SK-N-SH (cell line): ENCODE measurements around the gene STK32A. TPM values are rescaled to one million over a fixed set of nuclear protein-coding genes. Genes with fewer than 3 reads are reported as not detected.

Source experiments
- CTCF ChIA-PET: fragments of 300-600, 350-600 bp; formaldehyde crosslinking; extraction: SDS; loops from one replicate; lab custom pipeline; 2021; lab: Yijun Ruan, JAX
- POLR2A ChIA-PET: fragments of 350-600 bp; sonication (Branson Sonifier 250); formaldehyde crosslinking; extraction: SDS; loops from one replicate; lab custom pipeline; 2020; ENCODE audit warnings: antibody characterized with exemption, inconsistent platforms; lab: Yijun Ruan, JAX
- DNase-seq: peaks from one replicate; pipeline ENCODE4 v3.0.0; 2012
- H2AFZ ChIP-seq: fragments of 200-600 bp; sonication (generic); 2 replicates; pipeline ENCODE4 v1.8.1; 2016; ENCODE audit warnings: antibody characterized with exemption, mild to moderate bottlenecking, low read depth
- H3F3A ChIP-seq: fragments of 200-600 bp; sonication (generic); replicated peaks from 2 replicates; pipeline ENCODE3; 2016; ENCODE audit warnings: antibody characterized with exemption, mild to moderate bottlenecking; ENCODE audit not compliant: insufficient read depth
- H3K27ac ChIP-seq, 2 experiments: fragments of 200-500 bp in 1 of 2; fragments of 200-600 bp in 1 of 2; sonication (Bioruptor generic) in 1 of 2; sonication (generic), shearing (Covaris generic) in 1 of 2; 2 replicates each; pipeline versions ENCODE4 v1.5.1 to v1.6.1; 2014 to 2016; ENCODE audit warnings: low read depth in 2 of 2, inconsistent platforms in 1 of 2, low read length in 1 of 2, mild to moderate bottlenecking in 1 of 2, mixed read lengths in 1 of 2
- H3K27me3 ChIP-seq: fragments of 200-600 bp; sonication (generic), shearing (Covaris generic); 2 replicates; pipeline ENCODE4 v1.6.1; 2016; ENCODE audit warnings: mixed run types; ENCODE audit not compliant: insufficient read depth
- H3K36me3 ChIP-seq, 2 experiments: fragments of 200-500 bp in 1 of 2; fragments of 200-600 bp in 1 of 2; sonication (Bioruptor generic) in 1 of 2; sonication (generic) in 1 of 2; replicated peaks in 1 of 2; 2 replicates each; pipeline versions ENCODE3 to v1.5.1; 2014 to 2016; ENCODE audit warnings: low read length in 1 of 2, mild to moderate bottlenecking in 1 of 2; ENCODE audit not compliant: insufficient read depth in 2 of 2, control insufficient read depth in 1 of 2
- H3K4me1 ChIP-seq, 2 experiments: fragments of 200-500 bp in 1 of 2; fragments of 200-600 bp in 1 of 2; sonication (Bioruptor generic) in 1 of 2; sonication (generic), shearing (Covaris generic) in 1 of 2; 2 replicates each; pipeline versions ENCODE4 v1.5.1 to v1.6.1; 2014 to 2016; ENCODE audit warnings: low read depth in 1 of 2, low read length in 1 of 2, mixed run types in 1 of 2; ENCODE audit not compliant: insufficient read depth in 2 of 2, control insufficient read depth in 1 of 2
- H3K4me2 ChIP-seq: fragments of 200-600 bp; sonication (generic), shearing (Covaris generic); 2 replicates; pipeline ENCODE4 v1.6.1; 2017; ENCODE audit warnings: mixed run types
- H3K4me3 ChIP-seq, 2 experiments: fragments of 200-500 bp in 1 of 2; fragments of 200-600 bp in 1 of 2; sonication (Bioruptor generic) in 1 of 2; sonication (generic), shearing (Covaris generic) in 1 of 2; 2 replicates each; pipeline versions ENCODE4 v1.5.1 to v1.8.1; 2014 to 2016; ENCODE audit warnings: low read depth in 2 of 2, inconsistent platforms in 1 of 2, low read length in 1 of 2, mild to moderate bottlenecking in 1 of 2, mixed read lengths in 1 of 2, moderate library complexity in 1 of 2
- H3K79me2 ChIP-seq: fragments of 200-600 bp; sonication (generic); 2 replicates; pipeline ENCODE4 v1.8.1; 2017; ENCODE audit warnings: mild to moderate bottlenecking; ENCODE audit not compliant: insufficient read depth
- H3K9ac ChIP-seq: fragments of 200-600 bp; sonication (generic); 2 replicates; pipeline ENCODE4 v1.6.1; 2017; ENCODE audit warnings: mixed run types
- H3K9me2 ChIP-seq: fragments of 200-600 bp; sonication (generic); 2 replicates; pipeline ENCODE4 v1.6.1; 2017; ENCODE audit warnings: mixed run types
- H3K9me3 ChIP-seq: fragments of 200-600 bp; sonication (generic); 2 replicates; pipeline ENCODE4 v1.6.1; 2017; ENCODE audit warnings: mixed run types, mild to moderate bottlenecking, moderate library complexity
- H4K20me1 ChIP-seq: fragments of 200-600 bp; sonication (generic); 2 replicates; pipeline ENCODE4 v1.6.1; 2017; ENCODE audit warnings: mild to moderate bottlenecking, mixed run types; ENCODE audit not compliant: insufficient read depth
- CTCF ChIP-seq: fragments of 200-600 bp; sonication (generic); IDR thresholded peaks from 2 replicates; pipeline ENCODE4 v1.6.1; 2017; ENCODE audit warnings: antibody characterized with exemption, mild to moderate bottlenecking, moderate library complexity
- ELF1 ChIP-seq: IDR thresholded peaks from 2 replicates; pipeline ENCODE4 v1.4.0; 2012
- EP300 ChIP-seq, 2 experiments: IDR thresholded peaks; 2 replicates each; pipeline versions ENCODE4 v1.4.0 to v1.6.1; 2012; ENCODE audit warnings: borderline replicate concordance in 1 of 2, low read depth in 1 of 2, low read length in 1 of 2
- EZH2phosphoT487 ChIP-seq: fragments of 200-600 bp; sonication (generic); IDR thresholded peaks from 2 replicates; pipeline ENCODE4 v1.6.1; 2017; ENCODE audit warnings: low read depth, mixed run types, mild to moderate bottlenecking, antibody characterized with exemption, moderate library complexity, borderline replicate concordance
- FOSL2 ChIP-seq: IDR thresholded peaks from 2 replicates; pipeline ENCODE4 v1.4.0; 2012; ENCODE audit warnings: low read depth, mild to moderate bottlenecking, moderate library complexity, borderline replicate concordance
- GATA2 ChIP-seq: sonication (generic); formaldehyde crosslinking; IDR thresholded peaks from 2 replicates; pipeline ENCODE4 v1.5.0; 2020; ENCODE audit warnings: mild to moderate bottlenecking, missing genetic modification reagents
- IRF3 ChIP-seq: fragments of 150-350 bp; IDR thresholded peaks from 2 replicates; pipeline ENCODE4 v1.6.1; 2016; ENCODE audit warnings: mild to moderate bottlenecking, low read depth, low read length
- JUND ChIP-seq: IDR thresholded peaks from 2 replicates; pipeline ENCODE4 v1.4.0; 2012
- MAX ChIP-seq: IDR thresholded peaks from 2 replicates; pipeline ENCODE4 v1.4.0; 2012; ENCODE audit warnings: low read depth
- NFIC ChIP-seq: IDR thresholded peaks from 2 replicates; pipeline ENCODE4 v1.4.0; 2012; ENCODE audit warnings: borderline replicate concordance
- NRF1 ChIP-seq: IDR thresholded peaks from 2 replicates; pipeline ENCODE4 v1.6.1; 2012; ENCODE audit warnings: low read depth, mild to moderate bottlenecking, low read length
- PBX3 ChIP-seq: IDR thresholded peaks from 2 replicates; pipeline ENCODE4; 2012
- RAD21 ChIP-seq: IDR thresholded peaks from 2 replicates; pipeline ENCODE4 v1.6.1; 2012; ENCODE audit warnings: mild to moderate bottlenecking, low read length
- SMC3 ChIP-seq: IDR thresholded peaks from 2 replicates; pipeline ENCODE4 v1.6.1; 2012; ENCODE audit warnings: low read depth, low read length, improper control_type of control experiment
- TAF1 ChIP-seq: IDR thresholded peaks from 2 replicates; pipeline ENCODE4 v1.6.1; 2012; ENCODE audit warnings: low read depth, mild to moderate bottlenecking, low read length, moderate library complexity, borderline replicate concordance
- TCF12 ChIP-seq: IDR thresholded peaks from 2 replicates; pipeline ENCODE4 v1.4.0; 2012
- YY1 ChIP-seq: IDR thresholded peaks from 2 replicates; pipeline ENCODE4 v1.4.0; 2012; ENCODE audit warnings: low read depth, mild to moderate bottlenecking
- polyA plus RNA-seq, 3 experiments: library from polyadenylated mRNA; depleted of rRNA; stranded (reverse); fragments of >200 nt; gene quantifications; 2 replicates each; pipeline ENCODE4 v1.2.3, GENCODE V29; 2012
- TF ChIP-seq, protein P1 (sequence below): fragments of 150-350 bp; IDR thresholded peaks from 2 replicates; pipeline ENCODE4 v1.6.1; 2017; ENCODE audit warnings: antibody characterized with exemption, low read length, low read depth, borderline replicate concordance
- TF ChIP-seq, protein P2 (sequence below): IDR thresholded peaks from 2 replicates; pipeline ENCODE4 v1.6.1; 2012; ENCODE audit warnings: mild to moderate bottlenecking, low read depth, low read length, moderate library complexity
- TF ChIP-seq, protein P3 (sequence below): IDR thresholded peaks from 2 replicates; pipeline ENCODE4 v1.4.0; 2012; ENCODE audit warnings: low read depth, borderline replicate concordance

Gene STK32A
- polyA plus RNA-seq, 1 of the 3 experiments (the other 2 are of a cell fraction) = 0.20 TPM

GRCh38 chr5:147267082-147267832 is 32.4 kb downstream of the STK32A start:
- TF ChIP-seq ELF1 = no peak
- no peak for TF ChIP-seq EZH2phosphoT487
- no peak for TF ChIP-seq TCF12
- no peak for TF ChIP-seq IRF3
- no peak for TF ChIP-seq SMC3
- TF ChIP-seq YY1 = no peak
- no peak for TF ChIP-seq MAX
- TF ChIP-seq NRF1 = no peak
- no peak for TF ChIP-seq PBX3
- no peak for TF ChIP-seq EP300 (IDR thresholded peaks at IDR 0.05; ENCODE audit: borderline replicate concordance in 1 of 2, low read depth in 1 of 2, low read length in 1 of 2)
- no peak for TF ChIP-seq CTCF
- no peak for TF ChIP-seq NFIC
- TF ChIP-seq, protein P1, sequence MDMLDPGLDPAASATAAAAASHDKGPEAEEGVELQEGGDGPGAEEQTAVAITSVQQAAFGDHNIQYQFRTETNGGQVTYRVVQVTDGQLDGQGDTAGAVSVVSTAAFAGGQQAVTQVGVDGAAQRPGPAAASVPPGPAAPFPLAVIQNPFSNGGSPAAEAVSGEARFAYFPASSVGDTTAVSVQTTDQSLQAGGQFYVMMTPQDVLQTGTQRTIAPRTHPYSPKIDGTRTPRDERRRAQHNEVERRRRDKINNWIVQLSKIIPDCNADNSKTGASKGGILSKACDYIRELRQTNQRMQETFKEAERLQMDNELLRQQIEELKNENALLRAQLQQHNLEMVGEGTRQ = no peak
- TF ChIP-seq JUND = no peak
- TF ChIP-seq GATA2 = no peak
- TF ChIP-seq, protein P2, sequence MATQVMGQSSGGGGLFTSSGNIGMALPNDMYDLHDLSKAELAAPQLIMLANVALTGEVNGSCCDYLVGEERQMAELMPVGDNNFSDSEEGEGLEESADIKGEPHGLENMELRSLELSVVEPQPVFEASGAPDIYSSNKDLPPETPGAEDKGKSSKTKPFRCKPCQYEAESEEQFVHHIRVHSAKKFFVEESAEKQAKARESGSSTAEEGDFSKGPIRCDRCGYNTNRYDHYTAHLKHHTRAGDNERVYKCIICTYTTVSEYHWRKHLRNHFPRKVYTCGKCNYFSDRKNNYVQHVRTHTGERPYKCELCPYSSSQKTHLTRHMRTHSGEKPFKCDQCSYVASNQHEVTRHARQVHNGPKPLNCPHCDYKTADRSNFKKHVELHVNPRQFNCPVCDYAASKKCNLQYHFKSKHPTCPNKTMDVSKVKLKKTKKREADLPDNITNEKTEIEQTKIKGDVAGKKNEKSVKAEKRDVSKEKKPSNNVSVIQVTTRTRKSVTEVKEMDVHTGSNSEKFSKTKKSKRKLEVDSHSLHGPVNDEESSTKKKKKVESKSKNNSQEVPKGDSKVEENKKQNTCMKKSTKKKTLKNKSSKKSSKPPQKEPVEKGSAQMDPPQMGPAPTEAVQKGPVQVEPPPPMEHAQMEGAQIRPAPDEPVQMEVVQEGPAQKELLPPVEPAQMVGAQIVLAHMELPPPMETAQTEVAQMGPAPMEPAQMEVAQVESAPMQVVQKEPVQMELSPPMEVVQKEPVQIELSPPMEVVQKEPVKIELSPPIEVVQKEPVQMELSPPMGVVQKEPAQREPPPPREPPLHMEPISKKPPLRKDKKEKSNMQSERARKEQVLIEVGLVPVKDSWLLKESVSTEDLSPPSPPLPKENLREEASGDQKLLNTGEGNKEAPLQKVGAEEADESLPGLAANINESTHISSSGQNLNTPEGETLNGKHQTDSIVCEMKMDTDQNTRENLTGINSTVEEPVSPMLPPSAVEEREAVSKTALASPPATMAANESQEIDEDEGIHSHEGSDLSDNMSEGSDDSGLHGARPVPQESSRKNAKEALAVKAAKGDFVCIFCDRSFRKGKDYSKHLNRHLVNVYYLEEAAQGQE = no peak
- no peak for TF ChIP-seq RAD21
- no peak for TF ChIP-seq FOSL2
- no peak for TF ChIP-seq TAF1
- TF ChIP-seq, protein P3, sequence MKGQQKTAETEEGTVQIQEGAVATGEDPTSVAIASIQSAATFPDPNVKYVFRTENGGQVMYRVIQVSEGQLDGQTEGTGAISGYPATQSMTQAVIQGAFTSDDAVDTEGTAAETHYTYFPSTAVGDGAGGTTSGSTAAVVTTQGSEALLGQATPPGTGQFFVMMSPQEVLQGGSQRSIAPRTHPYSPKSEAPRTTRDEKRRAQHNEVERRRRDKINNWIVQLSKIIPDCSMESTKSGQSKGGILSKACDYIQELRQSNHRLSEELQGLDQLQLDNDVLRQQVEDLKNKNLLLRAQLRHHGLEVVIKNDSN = no peak
- Histone ChIP-seq H3K27me3 (no peaks in the 10 kb centered on the region), H3K36me3 (no peaks in the 10 kb centered on the region), H3F3A (no peaks in the 10 kb centered on the region), H3K9me3 (no peaks in the 10 kb centered on the region), H2AFZ (no peak overlapping the region), H3K27ac (no peak overlapping the region), H3K9me2 (no peaks in the 10 kb centered on the region), H3K79me2 (no peaks in the 10 kb centered on the region), H4K20me1 (no peaks in the 10 kb centered on the region), H3K4me2 (no peak overlapping the region), H3K4me3 (no peak overlapping the region), H3K9ac (no peak overlapping the region), H3K4me1 (no peaks in the 10 kb centered on the region)
- no peak for DNase-seq
- ChIA-PET POLR2A (no interaction called here), CTCF (no interaction called here)
